ENCODE results near the gene MAP2K5. TPM values are rescaled to one million over a fixed set of nuclear protein-coding genes. Genes with fewer than 3 reads are reported as not detected.

Gene MAP2K5
- total RNA-seq, 3 donors from 2014 or later, result 26.4 to 36.4 (median 30.3) TPM

DNA sequence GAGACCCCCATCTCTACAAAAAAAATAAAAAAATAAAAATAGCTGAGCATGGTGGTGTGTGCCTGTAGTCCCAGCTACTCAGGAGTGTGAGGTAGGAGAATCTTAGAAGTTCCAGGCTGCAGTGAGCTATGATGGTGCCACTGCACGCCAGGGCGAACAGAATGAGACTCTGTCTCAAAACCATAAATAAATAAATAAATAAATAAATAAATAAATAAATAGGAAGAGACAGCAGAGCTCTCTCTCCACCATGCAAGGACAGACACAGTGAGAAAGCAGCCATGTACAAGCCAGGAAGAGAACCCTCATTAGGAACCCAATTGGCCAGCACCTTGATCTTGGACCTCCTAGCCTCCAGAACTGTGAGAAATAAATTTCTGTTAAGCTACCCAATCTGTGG, 26.9 kb upstream of the MAP2K5 start:
- intact Hi-C loops (cut with DNase I, micrococcal nuclease), result no loop called here
- TF ChIP-seq, protein P1, sequence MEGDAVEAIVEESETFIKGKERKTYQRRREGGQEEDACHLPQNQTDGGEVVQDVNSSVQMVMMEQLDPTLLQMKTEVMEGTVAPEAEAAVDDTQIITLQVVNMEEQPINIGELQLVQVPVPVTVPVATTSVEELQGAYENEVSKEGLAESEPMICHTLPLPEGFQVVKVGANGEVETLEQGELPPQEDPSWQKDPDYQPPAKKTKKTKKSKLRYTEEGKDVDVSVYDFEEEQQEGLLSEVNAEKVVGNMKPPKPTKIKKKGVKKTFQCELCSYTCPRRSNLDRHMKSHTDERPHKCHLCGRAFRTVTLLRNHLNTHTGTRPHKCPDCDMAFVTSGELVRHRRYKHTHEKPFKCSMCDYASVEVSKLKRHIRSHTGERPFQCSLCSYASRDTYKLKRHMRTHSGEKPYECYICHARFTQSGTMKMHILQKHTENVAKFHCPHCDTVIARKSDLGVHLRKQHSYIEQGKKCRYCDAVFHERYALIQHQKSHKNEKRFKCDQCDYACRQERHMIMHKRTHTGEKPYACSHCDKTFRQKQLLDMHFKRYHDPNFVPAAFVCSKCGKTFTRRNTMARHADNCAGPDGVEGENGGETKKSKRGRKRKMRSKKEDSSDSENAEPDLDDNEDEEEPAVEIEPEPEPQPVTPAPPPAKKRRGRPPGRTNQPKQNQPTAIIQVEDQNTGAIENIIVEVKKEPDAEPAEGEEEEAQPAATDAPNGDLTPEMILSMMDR (IDR thresholded peaks at IDR 0.05), result no peak
- H3K4me3 ChIP-seq, result no peak overlapping the region
- H3K4me1 ChIP-seq (ENCODE audit: low read depth), result no peaks in the 10 kb centered on the region
- ATAC-seq (no peak), DNase-seq (no peak)
- H3K36me3 ChIP-seq (ENCODE audit: low read depth), result no peaks in the 10 kb centered on the region
- H3K9me3 ChIP-seq, result no peaks in the 10 kb centered on the region

DNA sequence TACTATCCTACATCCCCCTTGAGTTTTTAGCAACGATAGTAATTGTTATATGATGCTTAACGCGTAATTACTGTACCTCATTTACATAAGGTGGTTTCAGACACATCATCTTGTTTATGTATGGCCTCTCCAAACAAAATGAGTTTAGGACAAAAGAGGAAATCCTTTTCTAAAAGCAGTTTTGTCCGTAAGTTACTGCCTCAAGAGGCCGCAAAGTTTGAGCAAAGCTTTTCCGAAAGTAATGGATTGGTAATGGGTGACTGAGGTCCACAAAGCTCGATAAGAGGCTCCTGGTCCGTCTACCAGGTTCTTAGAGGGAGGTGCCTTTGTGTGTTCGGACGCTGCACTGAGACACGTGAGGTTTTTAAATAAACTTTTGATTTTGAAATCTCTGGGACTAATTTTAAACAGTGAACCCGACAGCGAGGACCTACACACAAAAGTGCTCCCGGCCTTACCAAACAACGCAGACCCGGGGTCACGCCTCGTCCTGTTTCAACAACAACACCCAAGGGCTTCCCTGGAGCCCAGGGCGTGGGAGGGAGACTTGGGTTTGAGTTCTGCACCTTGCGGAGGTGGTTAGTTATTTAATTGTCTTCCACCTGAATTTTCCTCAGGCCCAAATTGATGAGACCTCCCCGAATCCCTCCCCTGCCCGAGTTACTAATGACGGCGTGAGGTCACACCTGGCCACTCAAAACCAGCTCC, 22.0 kb upstream of the MAP2K5 start:
- TF ChIP-seq, protein P1 (IDR thresholded peaks at IDR 0.05), result no peak
- intact Hi-C loops (cut with DNase I, micrococcal nuclease), result loop anchor here in 1 of 2 donors (5.0 kb wide), 1 partner anchor 317 kb away; no protein-coding TSS in a partner anchor
- peak; percentile 3 for ATAC-seq

DNA sequence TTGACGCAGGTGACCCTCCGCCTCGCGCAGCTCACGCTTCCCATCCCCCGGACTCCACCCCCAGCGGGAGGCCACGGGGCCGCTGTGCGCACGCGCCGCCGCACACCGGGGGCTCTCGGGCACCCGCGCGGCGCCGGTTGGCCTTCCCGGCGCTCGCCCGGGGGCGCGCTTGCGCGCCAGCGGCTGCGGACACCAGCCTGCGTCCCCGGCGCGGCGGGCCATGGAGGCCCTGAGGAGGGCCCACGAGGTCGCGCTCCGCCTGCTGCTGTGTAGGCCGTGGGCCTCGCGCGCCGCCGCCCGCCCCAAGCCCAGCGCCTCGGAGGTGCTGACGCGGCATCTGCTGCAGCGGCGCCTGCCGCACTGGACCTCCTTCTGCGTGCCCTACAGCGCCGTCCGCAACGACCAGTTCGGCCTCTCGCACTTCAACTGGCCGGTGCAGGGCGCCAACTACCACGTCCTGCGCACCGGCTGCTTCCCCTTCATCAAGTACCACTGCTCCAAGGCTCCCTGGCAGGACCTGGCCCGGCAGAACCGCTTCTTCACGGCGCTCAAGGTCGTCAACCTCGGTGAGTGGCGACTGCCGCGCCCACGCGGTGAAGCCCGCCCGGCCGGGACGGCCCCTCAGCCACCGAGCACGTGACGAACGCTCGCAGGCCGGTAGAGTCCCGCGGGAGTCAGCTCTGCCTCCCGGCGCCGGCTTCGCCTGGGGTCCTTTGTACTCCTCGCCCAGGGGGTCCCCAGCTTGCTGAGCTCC, 21.3 kb upstream of the MAP2K5 start, which contains the start of gene C15orf61:
Gene C15orf61, plus strand, starts transcription at position 103 of the 754 bp plus-strand sequence. Its CDS starts 118 bp downstream, at position 221.
- peak; percentile 89 to 96 (median 94) for DNase-seq
- H3K4me1 ChIP-seq (ENCODE audit: low read depth), result peaks cover 5% of the 10 kb centered on the region
- H3K9me3 ChIP-seq, result no peaks in the 10 kb centered on the region
- peak; percentile 95 for ATAC-seq
- TF ChIP-seq, protein P1 (IDR thresholded peaks at IDR 0.05), result no peak
- peak within 1 kb of the TSS; percentile 64 for H3K4me3 ChIP-seq
- intact Hi-C loops (cut with DNase I, micrococcal nuclease), result loop anchor here in 1 of 2 donors (5.0 kb wide), 1 partner anchor 316 kb away; no protein-coding TSS in a partner anchor
- H3K36me3 ChIP-seq (ENCODE audit: low read depth), result no peaks in the 10 kb centered on the region

More for the DNA sequence above, 22.0 kb upstream of the MAP2K5 start:
- Histone ChIP-seq H3K36me3 (ENCODE audit: low read depth) (no peaks in the 10 kb centered on the region), H3K4me1 (ENCODE audit: low read depth) (peaks cover 5% of the 10 kb centered on the region), H3K4me3 (peak overlapping the region; percentile 6), H3K9me3 (no peaks in the 10 kb centered on the region)
- no peak for DNase-seq

DNA sequence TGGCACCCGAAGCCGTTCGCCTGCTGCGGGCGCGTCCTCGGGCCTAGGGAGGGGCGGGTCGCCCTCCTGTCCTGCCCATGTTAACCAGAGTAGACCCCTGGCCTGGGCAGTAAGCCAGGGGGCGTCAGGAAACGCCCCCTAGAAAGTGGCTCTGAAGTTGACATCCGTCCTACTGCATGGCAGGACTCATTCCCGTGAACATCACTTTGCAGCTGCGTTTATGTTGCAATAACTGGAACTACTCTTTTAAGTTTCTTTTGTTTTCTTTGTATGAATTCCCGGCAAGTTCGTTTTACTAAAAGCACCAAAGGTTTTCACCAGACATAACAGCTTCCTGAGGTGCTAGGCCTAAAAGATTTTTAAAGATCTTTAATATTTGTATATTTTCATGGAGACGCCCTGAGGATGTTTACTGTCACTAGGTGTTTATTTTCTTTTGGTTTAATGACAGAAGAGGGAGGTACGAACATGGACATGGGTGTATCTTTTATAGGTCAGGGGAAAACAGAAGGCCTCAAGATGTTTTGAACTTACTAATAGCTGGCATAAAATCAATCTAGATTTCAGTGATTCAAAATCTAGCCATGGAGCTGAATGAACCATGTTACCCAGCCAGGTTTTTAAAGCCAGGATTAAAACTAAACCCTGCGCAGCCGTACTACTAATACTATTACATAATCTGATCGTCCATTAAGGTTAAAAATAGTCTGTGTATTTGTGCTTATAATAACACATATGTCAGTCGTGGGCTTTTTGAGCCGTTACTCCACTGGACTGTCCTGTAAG, 20.5 kb upstream of the MAP2K5 start:
- TF ChIP-seq, protein P1 (IDR thresholded peaks at IDR 0.05), result no peak
- Histone ChIP-seq H3K9me3 (no peaks in the 10 kb centered on the region), H3K4me1 (ENCODE audit: low read depth) (peaks cover 5% of the 10 kb centered on the region), H3K36me3 (ENCODE audit: low read depth) (no peaks in the 10 kb centered on the region), H3K4me3 (peak overlapping the region; percentile 64)
- peak; percentile 7 for ATAC-seq
- no peak for DNase-seq
- intact Hi-C loops (cut with DNase I, micrococcal nuclease), result loop anchor here in 1 of 2 donors (5.0 kb wide), 1 partner anchor 315 kb away; no protein-coding TSS in a partner anchor

DNA sequence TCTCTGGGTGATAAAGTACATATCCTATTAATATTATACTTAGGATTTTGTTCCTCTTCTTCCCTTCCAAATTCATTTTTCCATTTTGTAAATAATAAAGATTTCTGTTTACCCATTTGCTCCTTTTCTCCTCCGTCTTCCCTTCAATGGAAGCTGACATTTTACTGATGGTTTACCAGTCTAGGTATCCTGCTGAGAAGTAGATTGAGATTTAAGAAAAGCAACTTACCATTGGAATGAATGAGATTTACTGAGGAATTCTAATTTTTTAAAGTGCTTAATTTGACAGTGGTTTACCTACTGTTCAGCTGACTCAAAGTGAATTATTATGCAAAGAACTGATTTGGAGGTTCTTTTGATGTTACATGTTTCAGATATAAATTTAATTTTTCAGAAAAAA, 19.2 kb upstream of the MAP2K5 start:
- intact Hi-C loops (cut with DNase I, micrococcal nuclease), result loop anchor here in 1 of 2 donors (5.0 kb wide), 1 partner anchor 314 kb away; no protein-coding TSS in a partner anchor
- Histone ChIP-seq H3K36me3 (ENCODE audit: low read depth) (no peaks in the 10 kb centered on the region), H3K4me3 (no peak overlapping the region), H3K9me3 (no peaks in the 10 kb centered on the region), H3K4me1 (ENCODE audit: low read depth) (peaks cover 5% of the 10 kb centered on the region)
- no peak for DNase-seq
- ATAC-seq, result no peak
- TF ChIP-seq, protein P1 (IDR thresholded peaks at IDR 0.05), result no peak
